ENCODE results near the gene DMC1.

The DMC1 gene

GRCh38 chr22:38482662-38483308, 87.2 kb downstream of the DMC1 start:
- Histone ChIP-seq H3K9ac (ENCODE audit: low read depth, low read length, poor library complexity) (no peak overlapping the region), H3K79me1 (ENCODE audit: low read depth, low read length) (no peaks in the 10 kb centered on the region), H3K4me2 (ENCODE audit: insufficient read depth, low read length, poor library complexity, severe bottlenecking) (no peak overlapping the region), H3K4me1 (ENCODE audit: control insufficient read depth in 2 of 2, insufficient read depth in 1 of 2, low read depth in 1 of 2, low read length in 2 of 2) (no peaks in the 10 kb centered on the region), H3K9me3 (replicated peaks in 1 of 2; ENCODE audit: control insufficient read depth in 2 of 2, insufficient read depth in 1 of 2, low read depth in 1 of 2, low read length in 2 of 2) (no peaks in the 10 kb centered on the region), H2AFZ (ENCODE audit: low read length) (no peak overlapping the region), H2BK15ac (ENCODE audit: low read length) (no peak overlapping the region), H2BK120ac (ENCODE audit: low read depth, low read length) (no peak overlapping the region), H3K27ac (replicated peaks; ENCODE audit: low read length) (no peak overlapping the region), H3K18ac (ENCODE audit: low read length) (no peak overlapping the region), H4K8ac (ENCODE audit: low read depth, low read length) (no peak overlapping the region), H3K23ac (ENCODE audit: low read depth, low read length, poor library complexity) (no peak overlapping the region), H3K27me3 (ENCODE audit: control insufficient read depth in 3 of 3, insufficient read depth in 3 of 3, low read depth in 1 of 3, low read length in 3 of 3) (no peaks in the 10 kb centered on the region), H3K4ac (ENCODE audit: low read length) (no peak overlapping the region), H3K36me3 (replicated peaks in 1 of 2; ENCODE audit: control insufficient read depth in 2 of 2, insufficient read depth in 2 of 2, low read length in 2 of 2) (peaks cover 37 to 84% of the 10 kb centered on the region in 2 donors), H2BK5ac (ENCODE audit: low read length) (no peak overlapping the region), H3K14ac (ENCODE audit: low read length) (no peak overlapping the region), H2AK5ac (ENCODE audit: low read depth, low read length) (no peak overlapping the region), H3K4me3 (ENCODE audit: low read length in 2 of 2) (no peak overlapping the region), H2BK12ac (ENCODE audit: low read length) (no peak overlapping the region), H4K91ac (ENCODE audit: low read depth, low read length, poor library complexity) (no peak overlapping the region)
- no CpG with 5 or more reads among the region's 6 CpGs for WGBS, 2 donors (ENCODE audit: extremely low coverage in 2 of 2, insufficient read length in 2 of 2, insufficient replicate concordance in 1 of 2)
- DNase-seq (ENCODE audit: low spot score), result no peak

DNA sequence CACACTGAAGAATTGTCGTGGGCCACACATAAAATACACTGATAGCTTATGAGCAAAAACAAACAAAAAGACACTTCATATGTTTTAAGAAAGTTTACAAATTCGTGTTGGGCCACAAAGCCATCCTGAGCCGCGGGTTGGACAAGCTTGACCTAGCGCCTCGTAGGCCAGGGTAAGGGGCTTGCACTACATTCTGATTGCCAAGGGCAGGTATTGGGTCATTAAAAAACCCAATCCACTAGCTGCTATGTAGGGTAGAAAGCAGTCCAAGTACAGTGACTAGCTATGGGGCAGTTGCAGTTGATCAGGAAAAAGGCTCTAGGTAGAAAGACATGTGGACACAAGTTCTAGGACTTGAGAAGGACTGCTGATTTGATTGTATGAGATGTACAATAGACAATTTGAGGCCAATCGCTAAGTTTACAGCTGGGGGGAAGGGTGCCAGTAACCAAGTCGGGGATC, 88.1 kb downstream of the DMC1 start:
- no peak overlapping the region for H2BK15ac ChIP-seq (ENCODE audit: low read length)
- no peak overlapping the region for H2AFZ ChIP-seq (ENCODE audit: low read length)
- DNase-seq (ENCODE audit: low spot score), result no peak
- H3K9ac ChIP-seq (ENCODE audit: low read depth, low read length, poor library complexity), result no peak overlapping the region
- H2BK12ac ChIP-seq (ENCODE audit: low read length), result no peak overlapping the region
- no CpG with 5 or more reads among the region's 8 CpGs for WGBS, 2 donors (ENCODE audit: extremely low coverage in 2 of 2, insufficient read length in 2 of 2, insufficient replicate concordance in 1 of 2)
- H3K18ac ChIP-seq (ENCODE audit: low read length), result no peak overlapping the region
- no peak overlapping the region for H3K4me2 ChIP-seq (ENCODE audit: insufficient read depth, low read length, poor library complexity, severe bottlenecking)
- H2BK120ac ChIP-seq (ENCODE audit: low read depth, low read length), result no peak overlapping the region
- no peaks in the 10 kb centered on the region for H3K9me3 ChIP-seq (replicated peaks in 1 of 2; ENCODE audit: control insufficient read depth in 2 of 2, insufficient read depth in 1 of 2, low read depth in 1 of 2, low read length in 2 of 2)
- H2AK5ac ChIP-seq (ENCODE audit: low read depth, low read length), result no peak overlapping the region
- no peaks in the 10 kb centered on the region for H3K79me1 ChIP-seq (ENCODE audit: low read depth, low read length)
- H3K4ac ChIP-seq (ENCODE audit: low read length), result no peak overlapping the region
- peak overlapping the region; percentile 28 for H3K27ac ChIP-seq (replicated peaks; ENCODE audit: low read length)
- no peak overlapping the region for H4K8ac ChIP-seq (ENCODE audit: low read depth, low read length)
- no peak overlapping the region for H4K91ac ChIP-seq (ENCODE audit: low read depth, low read length, poor library complexity)
- peaks cover 34 to 77% of the 10 kb centered on the region in 2 donors for H3K36me3 ChIP-seq (replicated peaks in 1 of 2; ENCODE audit: control insufficient read depth in 2 of 2, insufficient read depth in 2 of 2, low read length in 2 of 2)
- no peak overlapping the region for H3K14ac ChIP-seq (ENCODE audit: low read length)
- H3K23ac ChIP-seq (ENCODE audit: low read depth, low read length, poor library complexity), result no peak overlapping the region
- H3K27me3 ChIP-seq (ENCODE audit: control insufficient read depth in 3 of 3, insufficient read depth in 3 of 3, low read depth in 1 of 3, low read length in 3 of 3), result no peaks in the 10 kb centered on the region
- H3K4me1 ChIP-seq (ENCODE audit: control insufficient read depth in 2 of 2, insufficient read depth in 1 of 2, low read depth in 1 of 2, low read length in 2 of 2), result no peaks in the 10 kb centered on the region
- H3K4me3 ChIP-seq (ENCODE audit: low read length in 2 of 2), result no peak overlapping the region
- no peak overlapping the region for H2BK5ac ChIP-seq (ENCODE audit: low read length)

DNA sequence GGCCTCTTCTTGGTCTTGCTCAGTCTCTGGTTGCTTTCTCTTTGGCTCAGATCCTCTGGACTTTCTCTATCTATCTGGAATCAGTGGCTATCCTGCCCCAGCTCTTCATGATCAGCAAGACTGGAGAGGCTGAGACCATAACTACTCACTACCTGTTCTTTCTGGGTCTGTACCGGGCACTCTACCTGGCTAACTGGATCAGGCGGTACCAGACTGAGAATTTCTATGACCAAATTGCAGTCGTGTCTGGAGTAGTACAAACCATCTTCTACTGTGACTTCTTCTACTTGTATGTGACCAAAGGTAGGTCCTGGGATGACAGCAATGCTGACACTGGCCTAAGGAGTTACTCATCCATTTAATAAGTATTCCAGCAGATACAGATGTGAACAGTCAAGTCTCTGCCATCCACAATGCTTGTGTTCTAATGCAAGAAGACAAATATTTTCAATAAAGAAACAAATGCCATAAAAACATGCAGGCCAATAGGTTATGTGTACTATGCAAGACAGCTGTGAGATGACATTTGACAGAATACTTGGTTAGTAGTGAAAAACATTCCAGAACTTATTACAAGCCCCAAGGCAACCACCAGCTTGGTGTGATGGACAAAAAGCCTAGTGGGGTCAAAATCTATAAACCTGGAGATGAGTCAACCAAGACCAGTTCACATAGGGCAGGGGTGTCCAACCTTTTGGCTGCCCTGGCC, 88.7 kb downstream of the DMC1 start:
- no CpG with 5 or more reads among the region's 3 CpGs for WGBS, 2 donors (ENCODE audit: extremely low coverage in 2 of 2, insufficient read length in 2 of 2, insufficient replicate concordance in 1 of 2)
- Histone ChIP-seq H3K9me3 (replicated peaks in 1 of 2; ENCODE audit: control insufficient read depth in 2 of 2, insufficient read depth in 1 of 2, low read depth in 1 of 2, low read length in 2 of 2) (no peaks in the 10 kb centered on the region), H3K27me3 (ENCODE audit: control insufficient read depth in 3 of 3, insufficient read depth in 3 of 3, low read depth in 1 of 3, low read length in 3 of 3) (no peaks in the 10 kb centered on the region), H2AK5ac (ENCODE audit: low read depth, low read length) (no peak overlapping the region), H3K36me3 (replicated peaks in 1 of 2; ENCODE audit: control insufficient read depth in 2 of 2, insufficient read depth in 2 of 2, low read length in 2 of 2) (peaks cover 32 to 71% of the 10 kb centered on the region in 2 donors), H3K4me2 (ENCODE audit: insufficient read depth, low read length, poor library complexity, severe bottlenecking) (no peak overlapping the region), H4K8ac (ENCODE audit: low read depth, low read length) (no peak overlapping the region), H3K18ac (ENCODE audit: low read length) (no peak overlapping the region), H2BK120ac (ENCODE audit: low read depth, low read length) (no peak overlapping the region), H3K4me3 (ENCODE audit: low read length in 2 of 2) (no peak overlapping the region), H3K4me1 (ENCODE audit: control insufficient read depth in 2 of 2, insufficient read depth in 1 of 2, low read depth in 1 of 2, low read length in 2 of 2) (no peaks in the 10 kb centered on the region), H2BK15ac (ENCODE audit: low read length) (no peak overlapping the region), H3K9ac (ENCODE audit: low read depth, low read length, poor library complexity) (no peak overlapping the region), H3K79me1 (ENCODE audit: low read depth, low read length) (no peaks in the 10 kb centered on the region), H2BK12ac (ENCODE audit: low read length) (no peak overlapping the region), H4K91ac (ENCODE audit: low read depth, low read length, poor library complexity) (no peak overlapping the region), H3K27ac (replicated peaks; ENCODE audit: low read length) (no peak overlapping the region), H3K4ac (ENCODE audit: low read length) (no peak overlapping the region), H2AFZ (ENCODE audit: low read length) (no peak overlapping the region), H2BK5ac (ENCODE audit: low read length) (no peak overlapping the region), H3K23ac (ENCODE audit: low read depth, low read length, poor library complexity) (no peak overlapping the region), H3K14ac (ENCODE audit: low read length) (no peak overlapping the region)
- DNase-seq (ENCODE audit: low spot score), result no peak

- H3K36me3 ChIP-seq (replicated peaks in 1 of 2; ENCODE audit: control insufficient read depth in 2 of 2, insufficient read depth in 2 of 2, low read length in 2 of 2), result peaks cover 18 to 51% of the 10 kb centered on the region in 2 donors
- no peak overlapping the region for H2AK5ac ChIP-seq (ENCODE audit: low read depth, low read length)
- no peak overlapping the region for H2BK12ac ChIP-seq (ENCODE audit: low read length)
- H2AFZ ChIP-seq (ENCODE audit: low read length), result no peak overlapping the region
- H3K4ac ChIP-seq (ENCODE audit: low read length), result no peak overlapping the region
- no peak overlapping the region for H2BK15ac ChIP-seq (ENCODE audit: low read length)
- H4K91ac ChIP-seq (ENCODE audit: low read depth, low read length, poor library complexity), result no peak overlapping the region
- no peaks in the 10 kb centered on the region for H3K9me3 ChIP-seq (replicated peaks in 1 of 2; ENCODE audit: control insufficient read depth in 2 of 2, insufficient read depth in 1 of 2, low read depth in 1 of 2, low read length in 2 of 2)
- no peak overlapping the region for H3K4me2 ChIP-seq (ENCODE audit: insufficient read depth, low read length, poor library complexity, severe bottlenecking)
- no peak for DNase-seq (ENCODE audit: low spot score)
- H4K8ac ChIP-seq (ENCODE audit: low read depth, low read length), result no peak overlapping the region
- no peak overlapping the region for H3K9ac ChIP-seq (ENCODE audit: low read depth, low read length, poor library complexity)
- no peaks in the 10 kb centered on the region for H3K79me1 ChIP-seq (ENCODE audit: low read depth, low read length)
- no peak overlapping the region for H3K18ac ChIP-seq (ENCODE audit: low read length)
- H3K14ac ChIP-seq (ENCODE audit: low read length), result no peak overlapping the region
- no peaks in the 10 kb centered on the region for H3K4me1 ChIP-seq (ENCODE audit: control insufficient read depth in 2 of 2, insufficient read depth in 1 of 2, low read depth in 1 of 2, low read length in 2 of 2)
- no CpG with 5 or more reads among the region's 7 CpGs for WGBS, 2 donors (ENCODE audit: extremely low coverage in 2 of 2, insufficient read length in 2 of 2, insufficient replicate concordance in 1 of 2)
- peak overlapping the region; percentile 2 for H3K27ac ChIP-seq (replicated peaks; ENCODE audit: low read length)
- no peaks in the 10 kb centered on the region for H3K27me3 ChIP-seq (ENCODE audit: control insufficient read depth in 3 of 3, insufficient read depth in 3 of 3, low read depth in 1 of 3, low read length in 3 of 3)
- H2BK5ac ChIP-seq (ENCODE audit: low read length), result no peak overlapping the region
- H2BK120ac ChIP-seq (ENCODE audit: low read depth, low read length), result no peak overlapping the region
- H3K23ac ChIP-seq (ENCODE audit: low read depth, low read length, poor library complexity), result no peak overlapping the region
- H3K4me3 ChIP-seq (ENCODE audit: low read length in 2 of 2), result no peak overlapping the region
Measured at GRCh38 chr22:38479096-38479837, 90.7 kb downstream of the DMC1 start.
